BJ (cell line): ENCODE data around the gene N4BP2L2. TPM values are rescaled to one million over a fixed set of nuclear protein-coding genes. Genes with fewer than 3 reads are reported as not detected.

Experiments used
- CTCF ChIA-PET: fragments of 350-600 bp; formaldehyde crosslinking; extraction: SDS; loops from one replicate; lab custom pipeline; 2021; ENCODE audit warnings: antibody characterized with exemption, inconsistent platforms; lab: Yijun Ruan, JAX
- POLR2A ChIA-PET: fragments of 300-600 bp; sonication (Branson Sonifier 250); formaldehyde crosslinking; extraction: SDS; loops from one replicate; lab custom pipeline; 2021; ENCODE audit warnings: antibody characterized with exemption; lab: Charles Lee
- DNase-seq: peaks from one replicate; pipeline ENCODE4 v3.0.0-alpha.2; 2011; ENCODE audit warnings: low read depth
- H3K27me3 ChIP-seq: 2 replicates; pipeline ENCODE4 v1.6.0; 2011; ENCODE audit warnings: low read length; ENCODE audit not compliant: control insufficient read depth, insufficient read depth
- H3K36me3 ChIP-seq: 2 replicates; pipeline ENCODE4 v1.5.1; 2011; ENCODE audit warnings: low read length; ENCODE audit not compliant: control insufficient read depth, insufficient read depth
- H3K4me3 ChIP-seq: 2 replicates; pipeline ENCODE4 v1.5.1; 2011; ENCODE audit warnings: low read depth, mild to moderate bottlenecking, control low read depth, low read length
- CTCF ChIP-seq: IDR thresholded peaks from 2 replicates; pipeline ENCODE4 v1.5.1; 2011; ENCODE audit warnings: low read depth, mild to moderate bottlenecking, control low read depth, inconsistent platforms, low read length, moderate library complexity; ENCODE audit not compliant: insufficient read depth
- polyA plus RNA-seq: library from polyadenylated mRNA; depleted of rRNA; stranded (reverse); fragments of >200 nt; gene quantifications from 2 replicates; pipeline ENCODE4 v1.2.3, GENCODE V29; 2011

N4BP2L2 gene
- polyA plus RNA-seq, 1 experiment = 16.5 TPM

- POLR2A ChIA-PET = no interaction called here
- no peaks in the 10 kb centered on the region for H3K36me3 ChIP-seq
- CTCF ChIA-PET = interaction anchor here (1.0 to 2.1 kb wide), 2 partner anchors 11 to 12 kb away, joined by 3 to 7 read pairs; no protein-coding TSS in a partner anchor
- no peak for TF ChIP-seq CTCF
- no peak overlapping the region for H3K4me3 ChIP-seq
- H3K27me3 ChIP-seq = no peaks in the 10 kb centered on the region
- DNase-seq = no peak
Observed at GRCh38 chr13:32413284-32413683, 125.3 kb downstream of the N4BP2L2 start.

GRCh38 chr13:32409561-32410421 lies 128.8 kb downstream of the N4BP2L2 start:
- POLR2A ChIA-PET = no interaction called here

GRCh38 chr13:32409001-32409313 lies 129.6 kb downstream of the N4BP2L2 start:
- Histone ChIP-seq H3K4me3 (no peak overlapping the region), H3K27me3 (no peaks in the 10 kb centered on the region), H3K36me3 (no peaks in the 10 kb centered on the region)
- no peak for TF ChIP-seq CTCF
- POLR2A ChIA-PET = no interaction called here
- no peak for DNase-seq
- CTCF ChIA-PET = interaction anchor here (1.4 to 2.0 kb wide), 2 partner anchors 12 to 34 kb away, joined by 4 to 6 read pairs; no protein-coding TSS in a partner anchor

More at GRCh38 chr13:32409561-32410421, 128.8 kb downstream of the N4BP2L2 start:
- Histone ChIP-seq H3K36me3 (no peaks in the 10 kb centered on the region), H3K4me3 (no peak overlapping the region), H3K27me3 (no peaks in the 10 kb centered on the region)
- TF ChIP-seq CTCF = no peak
- CTCF ChIA-PET = interaction anchor here (1.4 kb wide), 1 partner anchor 34 kb away, joined by 4 read pairs; no protein-coding TSS in a partner anchor
- DNase-seq = no peak

GRCh38 chr13:32408296-32409000 lies 130.1 kb downstream of the N4BP2L2 start:
- CTCF ChIA-PET = interaction anchor here (1.4 to 2.0 kb wide), 2 partner anchors 11 to 35 kb away, joined by 4 to 6 read pairs; no protein-coding TSS in a partner anchor
- DNase-seq = no peak
- TF ChIP-seq CTCF = no peak
- no peaks in the 10 kb centered on the region for H3K36me3 ChIP-seq
- POLR2A ChIA-PET = no interaction called here
- no peak overlapping the region for H3K4me3 ChIP-seq
- no peaks in the 10 kb centered on the region for H3K27me3 ChIP-seq

- no peak for DNase-seq
- CTCF ChIA-PET = interaction anchor here (2.0 kb wide), 1 partner anchor 11 kb away, joined by 6 read pairs; no protein-coding TSS in a partner anchor
- TF ChIP-seq CTCF = no peak
- no peaks in the 10 kb centered on the region for H3K27me3 ChIP-seq
- POLR2A ChIA-PET = no interaction called here
- H3K36me3 ChIP-seq = no peaks in the 10 kb centered on the region
- no peak overlapping the region for H3K4me3 ChIP-seq
Observed at GRCh38 chr13:32407854-32408253, 130.7 kb downstream of the N4BP2L2 start.
